ENCODE measurements around the gene FAM118A. TPM values are rescaled to one million over a fixed set of nuclear protein-coding genes. Genes with fewer than 3 reads are reported as not detected.

FAM118A gene
- total RNA-seq, 2 experiments from 2014 or later, result 159 to 161 TPM

GRCh38 chr22:45341498-45341897, 31.8 kb downstream of the FAM118A start:
- Mint-ChIP-seq H3K36me3 (ENCODE audit: low read depth) (peaks cover 82% of the 10 kb centered on the region), H3K9me3 (no peaks in the 10 kb centered on the region), H3K27me3 (no peaks in the 10 kb centered on the region), H3K27ac (peak overlapping the region; percentile 82), H3K4me1 (ENCODE audit: low read depth) (peaks cover 14% of the 10 kb centered on the region), H3K4me3 (no peak overlapping the region)
- Histone ChIP-seq H3K27ac (ENCODE audit: low read depth in 1 of 2, low read length in 2 of 2) (peak overlapping the region in 1 of 2 donors; percentile 27), H3K36me3 (ENCODE audit: insufficient read depth, low read length) (peaks cover 54% of the 10 kb centered on the region), H3K4me1 (ENCODE audit: insufficient read depth, low read length) (peaks cover 21% of the 10 kb centered on the region), H3K4me3 (ENCODE audit: low read length) (no peak overlapping the region), H3K27me3 (ENCODE audit: control insufficient read depth in 1 of 2, insufficient read depth in 2 of 2, low read length in 2 of 2) (no peaks in the 10 kb centered on the region), H3K9me3 (ENCODE audit: control insufficient read depth in 1 of 2, insufficient read depth in 1 of 2, low read length in 2 of 2) (no peaks in the 10 kb centered on the region)
- ChIA-PET POLR2A (interaction anchor here (1.8 kb wide), 1 partner anchor 23 kb away, joined by 9 read pairs; no protein-coding TSS in a partner anchor), CTCF (no interaction called here)
- ATAC-seq (ENCODE audit: poor library complexity), result no peak
- TF ChIP-seq CTCF (IDR thresholded peaks at IDR 0.05), result no peak
- intact Hi-C loops (cut with DNase I, micrococcal nuclease), result no loop called here
- peak in 10 of 14 experiments; percentile 40 to 81 (median 62) for DNase-seq

DNA sequence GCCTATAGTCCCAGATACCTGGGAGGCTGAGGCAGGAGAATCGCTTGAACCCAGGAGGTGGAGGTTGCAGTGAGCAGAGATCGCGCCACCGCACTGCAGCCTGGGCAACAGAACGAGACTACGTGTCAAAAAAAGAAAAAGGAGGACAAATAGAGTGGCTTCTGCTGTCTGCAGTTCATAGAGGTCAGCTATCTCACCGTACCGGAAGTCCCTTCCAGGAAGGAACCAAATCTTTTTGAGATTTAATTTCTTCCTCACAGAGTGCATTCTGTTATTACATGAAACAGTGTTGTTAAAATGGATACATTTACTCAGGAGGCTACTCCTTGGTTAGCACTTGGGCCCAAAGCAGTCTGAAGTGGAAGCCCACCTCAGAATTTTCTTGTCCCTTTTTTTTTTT, 33.4 kb downstream of the FAM118A start:
- no peak for ATAC-seq (ENCODE audit: poor library complexity)
- DNase-seq, result no peak

GRCh38 chr22:45344334-45344733, 34.6 kb downstream of the FAM118A start:
- ATAC-seq (ENCODE audit: poor library complexity) (no peak), DNase-seq (no peak)
- Histone ChIP-seq H3K4me1 (ENCODE audit: insufficient read depth, low read length) (peaks cover 19% of the 10 kb centered on the region), H3K36me3 (ENCODE audit: insufficient read depth, low read length) (peaks cover 32% of the 10 kb centered on the region), H3K9me3 (ENCODE audit: control insufficient read depth in 1 of 2, insufficient read depth in 1 of 2, low read length in 2 of 2) (no peaks in the 10 kb centered on the region), H3K27me3 (ENCODE audit: control insufficient read depth in 1 of 2, insufficient read depth in 2 of 2, low read length in 2 of 2) (no peaks in the 10 kb centered on the region), H3K27ac (ENCODE audit: low read depth in 1 of 2, low read length in 2 of 2) (no peak overlapping the region), H3K4me3 (ENCODE audit: low read length) (no peak overlapping the region)
- intact Hi-C loops (cut with DNase I, micrococcal nuclease), result no loop called here
- Mint-ChIP-seq H3K9me3 (no peaks in the 10 kb centered on the region), H3K4me1 (ENCODE audit: low read depth) (peaks cover 5% of the 10 kb centered on the region), H3K27me3 (no peaks in the 10 kb centered on the region), H3K27ac (peak overlapping the region; percentile 10), H3K4me3 (no peak overlapping the region), H3K36me3 (ENCODE audit: low read depth) (peaks cover 61% of the 10 kb centered on the region)
- CTCF ChIA-PET, result no interaction called here
- POLR2A ChIA-PET, result no interaction called here
- no peak for TF ChIP-seq CTCF (IDR thresholded peaks at IDR 0.05)

More for the DNA sequence above, 33.4 kb downstream of the FAM118A start:
- no peak for TF ChIP-seq CTCF (IDR thresholded peaks at IDR 0.05)
- Mint-ChIP-seq H3K27ac (no peak overlapping the region), H3K9me3 (no peaks in the 10 kb centered on the region), H3K36me3 (ENCODE audit: low read depth) (peaks cover 69% of the 10 kb centered on the region), H3K4me3 (no peak overlapping the region), H3K27me3 (no peaks in the 10 kb centered on the region), H3K4me1 (ENCODE audit: low read depth) (peaks cover 5% of the 10 kb centered on the region)
- intact Hi-C loops (cut with DNase I, micrococcal nuclease), result no loop called here
- H3K27ac ChIP-seq (ENCODE audit: low read depth in 1 of 2, low read length in 2 of 2), result no peak overlapping the region
- peaks cover 43% of the 10 kb centered on the region for H3K36me3 ChIP-seq (ENCODE audit: insufficient read depth, low read length)
- H3K4me3 ChIP-seq (ENCODE audit: low read length), result no peak overlapping the region
- H3K4me1 ChIP-seq (ENCODE audit: insufficient read depth, low read length), result peaks cover 19% of the 10 kb centered on the region
- POLR2A ChIA-PET, result no interaction called here
- H3K9me3 ChIP-seq (ENCODE audit: control insufficient read depth in 1 of 2, insufficient read depth in 1 of 2, low read length in 2 of 2), result no peaks in the 10 kb centered on the region
- H3K27me3 ChIP-seq (ENCODE audit: control insufficient read depth in 1 of 2, insufficient read depth in 2 of 2, low read length in 2 of 2), result no peaks in the 10 kb centered on the region
- CTCF ChIA-PET, result no interaction called here

Data from CD4-positive, alpha-beta T cell (primary cell).